Subcutaneous abdominal adipose tissue (tissue), 5 donors: Measurements from ENCODE around the gene TBC1D21.

ENCODE experiments used
- H3K27ac ChIP-seq: one replicate; pipeline ENCODE4 v1.7.0; 2013; ENCODE audit warnings: low read depth, mild to moderate bottlenecking, inconsistent platforms, low read length, moderate library complexity
- H3K27me3 ChIP-seq, 5 donors: one replicate each; pipeline ENCODE4 v1.7.0; 2013; ENCODE audit warnings: low read length in 5 of 5, inconsistent platforms in 1 of 5; ENCODE audit not compliant: control insufficient read depth in 5 of 5, insufficient read depth in 4 of 5
- H3K36me3 ChIP-seq, 5 donors: one replicate each; pipeline ENCODE4 v1.7.0; 2013; ENCODE audit warnings: low read length in 5 of 5; ENCODE audit not compliant: control insufficient read depth in 5 of 5, insufficient read depth in 5 of 5
- H3K4me1 ChIP-seq, 5 donors: one replicate each; pipeline ENCODE4 v1.7.0; 2013; ENCODE audit warnings: low read length in 5 of 5, mild to moderate bottlenecking in 3 of 5, moderate library complexity in 1 of 5; ENCODE audit not compliant: control insufficient read depth in 5 of 5, insufficient read depth in 5 of 5
- H3K4me3 ChIP-seq, 5 donors: one replicate each; pipeline ENCODE4 v1.7.0; 2013; ENCODE audit warnings: low read length in 5 of 5, low read depth in 1 of 5
- H3K9ac ChIP-seq, 5 donors: one replicate each; pipeline ENCODE4 v1.7.0; 2013; ENCODE audit warnings: low read length in 5 of 5, mild to moderate bottlenecking in 4 of 5, moderate library complexity in 3 of 5
- H3K9me3 ChIP-seq, 5 donors: one replicate each; pipeline ENCODE4 v1.7.0; 2013; ENCODE audit warnings: low read length in 5 of 5; ENCODE audit not compliant: control insufficient read depth in 5 of 5
- donor health status: healthy.
- donor health status: healthy.
- donor health status: healthy.
- donor health status: healthy.
- donor health status: healthy.

TBC1D21 gene

DNA sequence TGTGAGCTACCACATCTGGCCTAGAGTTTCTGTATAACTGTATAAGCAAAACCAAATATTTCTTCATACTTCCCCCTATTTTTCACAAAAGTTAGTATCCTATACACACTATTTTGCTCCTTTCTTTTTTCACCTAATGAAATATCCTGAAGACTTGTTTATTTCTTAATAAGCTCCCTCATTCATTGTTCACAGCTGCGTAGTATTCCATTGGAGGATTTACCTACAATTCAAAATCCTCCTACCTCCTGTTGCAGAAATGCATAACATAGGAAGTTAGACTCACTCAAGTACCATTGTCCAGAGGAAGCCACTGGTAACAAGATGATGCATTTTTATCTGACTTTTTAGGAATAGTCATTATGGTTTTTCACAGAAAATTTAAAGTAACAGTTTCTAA, 29.6 kb upstream of the TBC1D21 start:
- Histone ChIP-seq H3K4me3 (no peak overlapping the region), H3K36me3 (no peaks in the 10 kb centered on the region), H3K27ac (no peak overlapping the region), H3K27me3 (peaks cover 5 to 35% (median 23%) of the 10 kb centered on the region in 5 donors), H3K9ac (no peak overlapping the region), H3K4me1 (peaks cover 0 to 5% (median under 1%) of the 10 kb centered on the region in 5 donors), H3K9me3 (no peaks in the 10 kb centered on the region)

DNA sequence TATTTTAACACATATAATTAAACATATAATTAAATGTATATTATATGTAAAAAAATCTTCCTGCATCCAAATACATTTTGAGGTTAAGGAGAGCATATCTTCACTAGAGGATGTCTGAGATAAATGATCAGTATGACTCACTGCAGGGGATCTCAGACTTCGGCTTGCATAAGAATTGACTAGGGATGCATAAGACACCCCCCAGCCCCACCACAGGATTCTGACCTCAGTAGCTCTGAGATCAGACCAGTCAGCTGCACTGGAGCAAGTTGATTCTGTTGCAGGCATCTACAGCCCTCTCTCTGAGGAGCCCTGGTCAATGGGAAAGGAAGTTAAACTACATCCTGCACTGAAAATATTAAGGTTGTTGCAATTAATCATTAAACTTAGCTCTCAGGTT, 29.0 kb upstream of the TBC1D21 start:
- Histone ChIP-seq H3K27ac (no peak overlapping the region), H3K4me3 (no peak overlapping the region)

GRCh38 chr15:73845507-73845906, 27.9 kb upstream of the TBC1D21 start:
- peaks cover 5 to 23% (median 20%) of the 10 kb centered on the region in 5 donors for H3K27me3 ChIP-seq
- H3K36me3 ChIP-seq = no peaks in the 10 kb centered on the region
- no peak overlapping the region for H3K9ac ChIP-seq
- no peak overlapping the region for H3K27ac ChIP-seq
- no peaks in the 10 kb centered on the region for H3K4me1 ChIP-seq
- no peaks in the 10 kb centered on the region for H3K9me3 ChIP-seq
- no peak overlapping the region for H3K4me3 ChIP-seq

More for the DNA sequence above, 29.0 kb upstream of the TBC1D21 start:
- Histone ChIP-seq H3K36me3 (no peaks in the 10 kb centered on the region), H3K9ac (no peak overlapping the region), H3K9me3 (no peaks in the 10 kb centered on the region), H3K27me3 (peaks cover 5 to 32% (median 20%) of the 10 kb centered on the region in 5 donors), H3K4me1 (no peaks in the 10 kb centered on the region)

DNA sequence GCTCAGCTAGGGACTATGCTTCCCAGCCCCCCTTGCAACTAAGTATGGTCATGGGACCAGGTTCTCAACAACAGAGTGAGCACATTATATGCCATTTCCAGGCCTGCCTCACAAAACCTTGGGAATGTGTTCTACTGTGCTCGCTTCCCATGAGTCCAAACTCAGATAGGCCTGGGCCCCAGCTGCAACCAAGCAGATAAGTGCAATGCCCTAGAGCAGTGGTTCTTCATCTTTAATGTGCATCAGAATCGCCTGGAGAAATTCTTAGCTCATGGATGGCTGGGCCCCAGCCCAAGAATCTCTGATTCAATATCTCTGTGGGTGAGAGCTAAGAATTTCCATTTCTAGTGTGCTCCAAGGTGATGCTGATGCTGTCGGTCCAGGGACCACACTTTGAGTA, 27.5 kb upstream of the TBC1D21 start:
- peaks cover 5 to 19% (median 16%) of the 10 kb centered on the region in 5 donors for H3K27me3 ChIP-seq
- no peaks in the 10 kb centered on the region for H3K9me3 ChIP-seq
- H3K4me1 ChIP-seq = no peaks in the 10 kb centered on the region
- H3K4me3 ChIP-seq = no peak overlapping the region
- no peak overlapping the region for H3K27ac ChIP-seq
- H3K9ac ChIP-seq = no peak overlapping the region
- H3K36me3 ChIP-seq = no peaks in the 10 kb centered on the region

DNA sequence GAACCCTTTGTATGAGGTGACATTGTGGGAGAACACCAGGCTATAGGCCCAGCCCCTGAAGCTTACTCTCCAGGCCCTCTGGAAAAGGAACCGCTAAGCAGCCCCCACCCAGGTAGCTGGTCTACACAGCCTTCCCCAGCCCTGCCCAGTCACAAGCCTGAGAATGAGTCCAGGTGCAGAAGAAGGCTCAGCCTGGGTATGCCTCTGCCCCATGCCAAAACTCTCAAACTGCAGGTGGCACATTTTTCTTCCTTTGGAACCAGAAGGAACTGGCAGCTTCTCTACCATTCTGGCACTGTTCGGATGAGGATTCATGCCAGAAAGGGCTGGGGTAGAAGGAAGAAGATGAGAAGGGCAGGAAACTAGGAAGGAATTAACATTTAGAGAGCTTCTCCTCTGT, 23.7 kb upstream of the TBC1D21 start:
- peaks cover 5 to 16% (median 9%) of the 10 kb centered on the region in 5 donors for H3K27me3 ChIP-seq
- no peaks in the 10 kb centered on the region for H3K9me3 ChIP-seq
- H3K4me3 ChIP-seq = no peak overlapping the region
- no peaks in the 10 kb centered on the region for H3K36me3 ChIP-seq
- H3K27ac ChIP-seq = no peak overlapping the region
- no peak overlapping the region for H3K9ac ChIP-seq
- H3K4me1 ChIP-seq = no peaks in the 10 kb centered on the region

DNA sequence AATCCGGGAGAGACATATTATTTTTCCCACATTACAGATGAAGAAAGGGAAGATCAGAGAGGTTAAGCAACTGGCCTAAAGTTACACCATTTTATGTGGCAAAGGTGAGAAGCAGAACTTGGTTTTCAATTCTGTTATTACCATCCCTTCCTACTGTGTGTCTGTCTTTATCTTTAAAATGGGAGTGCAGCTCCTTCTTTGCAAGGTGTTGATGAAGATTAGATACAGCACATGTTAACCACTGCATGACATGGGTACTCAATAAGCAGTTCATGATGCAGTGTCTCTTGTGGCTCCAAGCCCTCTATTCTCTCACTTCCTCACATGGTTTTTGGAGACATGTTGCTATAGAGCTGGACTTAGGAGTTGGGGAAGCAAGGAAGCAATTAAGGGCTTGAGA, 23.1 kb upstream of the TBC1D21 start:
- no peak overlapping the region for H3K4me3 ChIP-seq
- peaks cover 5 to 17% (median 14%) of the 10 kb centered on the region in 5 donors for H3K27me3 ChIP-seq
- H3K36me3 ChIP-seq = no peaks in the 10 kb centered on the region
- no peak overlapping the region for H3K27ac ChIP-seq
- no peaks in the 10 kb centered on the region for H3K9me3 ChIP-seq
- no peak overlapping the region for H3K9ac ChIP-seq
- no peaks in the 10 kb centered on the region for H3K4me1 ChIP-seq

GRCh38 chr15:73851689-73852088, 21.7 kb upstream of the TBC1D21 start:
- no peaks in the 10 kb centered on the region for H3K4me1 ChIP-seq

GRCh38 chr15:73852507-73852906, 20.9 kb upstream of the TBC1D21 start:
- H3K9me3 ChIP-seq = no peaks in the 10 kb centered on the region
- no peak overlapping the region for H3K4me3 ChIP-seq
- no peak overlapping the region for H3K9ac ChIP-seq
- peaks cover 5 to 23% (median 20%) of the 10 kb centered on the region in 5 donors for H3K27me3 ChIP-seq
- H3K4me1 ChIP-seq = no peaks in the 10 kb centered on the region
- no peak overlapping the region for H3K27ac ChIP-seq
- H3K36me3 ChIP-seq = no peaks in the 10 kb centered on the region

More at GRCh38 chr15:73851689-73852088, 21.7 kb upstream of the TBC1D21 start:
- H3K27me3 ChIP-seq = peaks cover 5 to 20% (median 16%) of the 10 kb centered on the region in 5 donors
- no peak overlapping the region for H3K9ac ChIP-seq
- H3K27ac ChIP-seq = no peak overlapping the region
- H3K4me3 ChIP-seq = no peak overlapping the region
- no peaks in the 10 kb centered on the region for H3K36me3 ChIP-seq
- H3K9me3 ChIP-seq = no peaks in the 10 kb centered on the region

DNA sequence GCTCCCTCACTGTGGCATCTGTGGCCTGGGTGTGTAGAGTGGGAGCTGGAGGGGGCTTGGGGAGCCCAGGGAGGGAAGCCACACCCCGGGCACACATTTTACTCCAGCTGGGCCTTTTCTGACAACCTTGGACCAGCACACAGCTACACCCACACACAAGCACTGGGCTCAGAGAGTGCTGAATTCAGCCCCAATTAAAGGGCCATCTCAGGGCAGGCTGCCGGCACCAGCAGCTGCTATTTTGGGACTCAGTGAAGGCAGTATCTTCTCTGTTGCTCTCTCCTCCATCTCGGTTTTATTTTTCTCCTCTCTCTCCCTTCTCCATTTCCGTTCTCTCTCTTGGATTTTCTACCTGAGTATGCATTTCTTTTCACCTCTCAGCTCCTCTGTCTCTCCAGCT, 19.1 kb upstream of the TBC1D21 start:
- no peak overlapping the region for H3K9ac ChIP-seq

GRCh38 chr15:73856458-73857192, 16.7 kb upstream of the TBC1D21 start:
- Histone ChIP-seq H3K27ac (no peak overlapping the region), H3K9ac (no peak overlapping the region), H3K4me1 (no peaks in the 10 kb centered on the region), H3K36me3 (no peaks in the 10 kb centered on the region), H3K9me3 (peaks cover 0 to 3% (median 0%) of the 10 kb centered on the region in 5 donors), H3K4me3 (no peak overlapping the region), H3K27me3 (peaks cover 0 to 33% (median 24%) of the 10 kb centered on the region in 5 donors)

More for the DNA sequence above, 19.1 kb upstream of the TBC1D21 start:
- Histone ChIP-seq H3K27ac (no peak overlapping the region), H3K27me3 (peaks cover 0 to 26% (median 19%) of the 10 kb centered on the region in 5 donors), H3K36me3 (no peaks in the 10 kb centered on the region), H3K4me1 (no peaks in the 10 kb centered on the region), H3K4me3 (no peak overlapping the region), H3K9me3 (peaks cover 0 to 3% (median 0%) of the 10 kb centered on the region in 5 donors)
